Thyroid gland (tissue), 4 donors: ENCODE measurements around the gene TRMT2A. TPM values are rescaled to one million over a fixed set of nuclear protein-coding genes. Genes with fewer than 3 reads are reported as not detected.

ENCODE experiments used
- DNase-seq, 2 donors: peaks; one replicate each; pipeline ENCODE4 v3.0.0-alpha.2; 2019
- H3K27ac ChIP-seq, 3 donors: fragments of 200-600 bp; sonication (generic); 1 replicate in 2 of 3; 2 replicates in 1 of 3; pipeline ENCODE4 v1.5.1; 2016 to 2019; ENCODE audit warnings: mild to moderate bottlenecking in 1 of 3, moderate library complexity in 1 of 3
- H3K27me3 ChIP-seq: fragments of 200-600 bp; sonication (generic); one replicate; pipeline ENCODE4 v1.5.1; 2019
- H3K36me3 ChIP-seq, 2 donors: fragments of 200-600 bp; sonication (generic); one replicate each; pipeline ENCODE4 v1.5.1; 2016 to 2019
- H3K4me1 ChIP-seq, 2 donors: fragments of 200-600 bp; sonication (generic); one replicate each; pipeline ENCODE4 v1.5.1; 2017 to 2019
- H3K4me3 ChIP-seq, 3 donors: fragments of 200-600 bp; sonication (generic); replicated peaks in 1 of 3; 1 replicate in 2 of 3; 2 replicates in 1 of 3; pipeline ENCODE4 v1.5.1; 2016; ENCODE audit warnings: mild to moderate bottlenecking in 1 of 3
- H3K9me3 ChIP-seq: fragments of 200-600 bp; sonication (generic); one replicate; pipeline ENCODE4 v1.5.1; 2017
- POLR2A ChIP-seq, 2 donors: fragments of 450-650 bp; IDR thresholded peaks; one replicate each; pipeline ENCODE4 v1.6.1; 2017; ENCODE audit warnings: antibody characterized with exemption in 2 of 2, mild to moderate bottlenecking in 2 of 2, moderate library complexity in 1 of 2
- WGBS, 2 donors: methylation state at CpG; one replicate each; pipeline ENCODE4 v1.1.5; 2017; 5-methylcytosine and 5-hydroxymethylcytosine counted together
- intact Hi-C: fragments of 100-400 bp; cut with DNase I; formaldehyde crosslinking; loops from one replicate; pipeline ENCODE4 v1.15.1; 2023
- total RNA-seq, 4 donors: library from RNA; depleted of rRNA; stranded (reverse); fragments of >200 nt; gene quantifications; one replicate each; pipeline ENCODE4 v1.2.3, GENCODE V29; 2016
- TF ChIP-seq, protein P1 (sequence below), 6 experiments: fragments of 200-600 bp in 3 of 6; fragments of 450-650 bp in 3 of 6; sonication (generic) in 3 of 6; IDR thresholded peaks; one replicate each; pipeline ENCODE4 v1.5.1; 2016 to 2019; ENCODE audit warnings: antibody characterized with exemption in 6 of 6, mild to moderate bottlenecking in 2 of 6, inconsistent platforms in 1 of 6, moderate library complexity in 1 of 6

TRMT2A gene
- total RNA-seq, 4 donors from 2014 or later, result 36.9 to 65.5 (median 53.3) TPM

DNA sequence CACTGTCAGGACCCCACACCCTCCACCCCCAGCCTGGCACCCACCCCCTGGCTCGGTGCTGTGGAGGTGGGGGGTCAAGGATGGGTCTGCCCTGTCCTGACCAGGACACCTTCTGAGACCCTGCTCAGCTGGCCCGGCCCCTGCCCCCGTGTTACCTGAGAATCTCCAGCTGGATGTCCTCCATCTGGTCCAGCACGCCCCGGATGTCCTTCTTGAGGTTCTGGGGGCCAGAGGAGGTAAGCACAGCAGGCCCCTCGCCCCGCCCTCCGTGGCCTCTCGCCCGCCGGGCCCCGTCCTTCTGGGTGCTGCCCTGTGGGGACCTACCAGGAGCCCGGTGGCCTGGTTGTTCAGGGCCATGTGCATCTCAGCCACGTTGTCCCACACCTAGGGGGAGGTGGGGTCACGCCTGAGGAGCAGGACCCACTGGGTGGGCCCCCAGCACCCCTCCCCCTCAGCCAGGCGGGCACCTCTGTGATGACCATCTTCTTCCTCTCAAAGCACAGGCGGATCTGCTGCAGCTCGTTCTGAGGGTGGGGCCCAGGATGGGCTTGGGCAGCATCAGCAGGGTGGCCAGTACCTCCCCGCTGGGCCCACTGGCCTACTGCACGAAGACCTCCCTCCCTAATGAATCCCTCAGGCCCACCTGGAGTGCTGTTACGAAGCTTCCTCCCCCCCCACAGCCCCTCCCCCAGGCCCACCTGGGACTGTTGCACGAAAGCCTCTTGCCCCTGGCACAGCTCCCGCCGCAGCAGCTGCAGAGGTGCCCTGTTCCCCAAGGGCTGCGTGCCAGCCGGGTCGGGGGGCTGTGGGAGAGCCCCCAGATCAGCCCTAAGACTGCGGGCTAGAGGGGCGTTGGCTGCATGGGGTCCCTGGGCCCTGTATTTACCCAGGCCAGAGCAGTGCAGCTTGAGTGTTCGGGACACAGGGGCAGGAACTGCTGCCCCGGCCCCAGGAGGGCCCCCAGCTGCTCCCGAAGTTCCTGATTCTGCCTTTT, 32.5 kb upstream of the TRMT2A start:
- Histone ChIP-seq H3K9me3 (no peaks in the 10 kb centered on the region), H3K4me3 (no peak overlapping the region), H3K36me3 (no peaks in the 10 kb centered on the region), H3K27me3 (no peaks in the 10 kb centered on the region), H3K4me1 (no peaks in the 10 kb centered on the region), H3K27ac (no peak overlapping the region)
- TF ChIP-seq, protein P1, sequence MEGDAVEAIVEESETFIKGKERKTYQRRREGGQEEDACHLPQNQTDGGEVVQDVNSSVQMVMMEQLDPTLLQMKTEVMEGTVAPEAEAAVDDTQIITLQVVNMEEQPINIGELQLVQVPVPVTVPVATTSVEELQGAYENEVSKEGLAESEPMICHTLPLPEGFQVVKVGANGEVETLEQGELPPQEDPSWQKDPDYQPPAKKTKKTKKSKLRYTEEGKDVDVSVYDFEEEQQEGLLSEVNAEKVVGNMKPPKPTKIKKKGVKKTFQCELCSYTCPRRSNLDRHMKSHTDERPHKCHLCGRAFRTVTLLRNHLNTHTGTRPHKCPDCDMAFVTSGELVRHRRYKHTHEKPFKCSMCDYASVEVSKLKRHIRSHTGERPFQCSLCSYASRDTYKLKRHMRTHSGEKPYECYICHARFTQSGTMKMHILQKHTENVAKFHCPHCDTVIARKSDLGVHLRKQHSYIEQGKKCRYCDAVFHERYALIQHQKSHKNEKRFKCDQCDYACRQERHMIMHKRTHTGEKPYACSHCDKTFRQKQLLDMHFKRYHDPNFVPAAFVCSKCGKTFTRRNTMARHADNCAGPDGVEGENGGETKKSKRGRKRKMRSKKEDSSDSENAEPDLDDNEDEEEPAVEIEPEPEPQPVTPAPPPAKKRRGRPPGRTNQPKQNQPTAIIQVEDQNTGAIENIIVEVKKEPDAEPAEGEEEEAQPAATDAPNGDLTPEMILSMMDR (IDR thresholded peaks at IDR 0.05), result no peak
- no peak for TF ChIP-seq POLR2A (IDR thresholded peaks at IDR 0.05)
- DNase-seq, result no peak
- WGBS, 2 donors, result 61 to 81% methylated on average over 5 to 22 of the region's 32 CpGs
- intact Hi-C loops, result no loop called here

DNA sequence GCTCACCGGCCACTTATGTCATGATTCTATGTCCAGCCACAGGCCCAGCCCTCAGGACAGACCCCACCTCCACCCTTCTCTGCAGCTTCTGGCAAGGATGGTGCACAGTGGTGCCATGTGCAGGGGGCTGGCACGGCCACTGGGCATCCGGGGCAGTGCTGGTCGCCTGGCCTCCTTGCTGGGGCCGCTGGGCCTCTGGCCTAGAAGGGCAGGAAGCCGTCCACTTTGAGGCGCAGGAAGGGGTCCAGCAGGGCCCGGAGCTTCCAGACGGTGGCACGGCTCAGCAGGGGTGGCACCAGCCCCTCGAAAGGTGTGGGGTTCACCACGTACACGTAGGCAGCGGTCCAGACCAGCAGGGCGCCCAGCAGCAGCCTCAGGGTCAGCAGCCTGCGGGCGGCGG, 31.4 kb upstream of the TRMT2A start:
- DNase-seq, result no peak
- no peak for TF ChIP-seq POLR2A (IDR thresholded peaks at IDR 0.05)
- TF ChIP-seq, protein P1 (IDR thresholded peaks at IDR 0.05), result no peak
- 77 to 97% methylated on average over 6 to 8 of the region's 18 CpGs for WGBS, 2 donors
- Histone ChIP-seq H3K4me3 (no peak overlapping the region), H3K27me3 (no peaks in the 10 kb centered on the region), H3K4me1 (no peaks in the 10 kb centered on the region), H3K36me3 (peaks cover 0 to 2% of the 10 kb centered on the region in 2 donors), H3K27ac (no peak overlapping the region), H3K9me3 (no peaks in the 10 kb centered on the region)
- intact Hi-C loops, result no loop called here

DNA sequence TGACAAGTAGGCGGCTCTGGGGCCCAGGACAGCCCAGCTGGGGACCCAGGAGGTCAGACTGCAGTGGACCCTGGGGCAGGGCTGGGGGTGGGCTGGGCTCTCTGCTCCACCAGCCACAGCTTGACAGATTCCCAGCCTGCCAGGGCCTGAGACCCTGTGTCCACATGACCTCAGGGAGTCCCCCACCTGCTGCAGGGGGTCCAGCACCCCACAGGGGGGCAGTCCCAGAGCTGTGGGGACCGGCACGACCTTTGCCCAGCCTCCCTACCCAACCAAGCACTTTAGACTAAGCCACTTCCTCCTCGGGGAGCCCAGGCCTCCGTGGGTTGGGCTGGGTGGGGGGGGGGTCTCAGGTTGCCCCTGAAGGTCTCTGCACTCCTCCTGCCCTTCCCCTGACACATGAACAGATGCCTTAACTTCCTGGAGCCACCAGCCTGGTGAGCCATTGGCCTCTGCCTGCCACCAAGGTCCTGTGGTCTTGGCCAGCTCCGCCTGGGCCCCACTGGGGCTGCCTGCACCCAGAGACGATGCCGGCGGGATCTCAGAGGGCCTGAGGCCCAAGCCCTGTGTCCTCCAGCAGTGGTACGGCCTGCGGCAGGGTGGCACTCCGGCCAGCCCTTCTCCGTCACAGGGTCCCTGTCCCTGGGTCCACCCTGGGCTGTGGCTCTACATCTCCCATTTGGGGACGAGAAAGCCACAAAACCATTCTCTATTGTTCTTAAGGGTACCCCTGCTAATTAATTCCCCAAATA, 30.4 kb upstream of the TRMT2A start:
- Histone ChIP-seq H3K36me3 (peaks cover 0 to 5% of the 10 kb centered on the region in 2 donors), H3K4me1 (no peaks in the 10 kb centered on the region), H3K27ac (no peak overlapping the region), H3K4me3 (no peak overlapping the region), H3K27me3 (no peaks in the 10 kb centered on the region), H3K9me3 (no peaks in the 10 kb centered on the region)
- WGBS, 2 donors, result 88 to 89% methylated on average over 11 to 12 of the region's 14 CpGs
- DNase-seq, result no peak
- intact Hi-C loops, result no loop called here
- TF ChIP-seq, protein P1 (IDR thresholded peaks at IDR 0.05), result no peak
- no peak for TF ChIP-seq POLR2A (IDR thresholded peaks at IDR 0.05)

DNA sequence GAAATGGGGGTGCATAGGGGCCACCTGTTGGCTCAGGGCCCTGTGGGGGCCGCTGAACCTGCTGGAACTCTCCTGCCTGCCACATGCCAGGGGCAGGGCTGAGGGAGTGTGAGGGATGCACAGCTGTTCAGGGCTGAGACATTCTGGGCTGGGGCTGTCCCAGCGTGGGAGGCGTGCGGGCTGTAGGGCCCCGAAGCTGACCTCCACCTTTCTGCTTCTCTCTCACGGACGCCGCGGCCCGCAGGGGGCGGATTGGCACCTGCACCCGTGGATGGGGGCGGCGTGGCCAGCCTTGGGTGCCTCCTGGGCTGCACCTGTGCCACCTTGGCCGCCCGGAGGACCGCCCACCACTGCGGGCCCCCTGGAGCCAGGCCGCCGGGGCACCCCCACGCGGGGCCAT, 29.8 kb upstream of the TRMT2A start:
- no peaks in the 10 kb centered on the region for H3K4me1 ChIP-seq
- H3K4me3 ChIP-seq, result no peak overlapping the region
- intact Hi-C loops, result no loop called here
- H3K36me3 ChIP-seq, result peaks cover 0 to 5% of the 10 kb centered on the region in 2 donors
- H3K27ac ChIP-seq, result no peak overlapping the region
- TF ChIP-seq, protein P1 (IDR thresholded peaks at IDR 0.05), result no peak
- no peak for TF ChIP-seq POLR2A (IDR thresholded peaks at IDR 0.05)
- WGBS, 2 donors, result 86% methylated on average over 11 of the region's 22 CpGs; no CpG with 5 or more reads in 1 of the 2 donors
- H3K27me3 ChIP-seq, result no peaks in the 10 kb centered on the region
- no peak for DNase-seq
- no peaks in the 10 kb centered on the region for H3K9me3 ChIP-seq
